22Rv1 (cell line): Measurements from ENCODE around the gene RGS9BP.
"Not testable (repeated sequence)": the region's sequence is repeated elsewhere in the genome, so short reads cannot be mapped to it uniquely, and the experiment has no call there.

Experiments used
- H3K27ac ChIP-seq: fragments of 450-650 bp; 2 replicates; pipeline ENCODE4 v1.5.1; 2017
- ZFX ChIP-seq: fragments of 450-650 bp; IDR thresholded peaks from 2 replicates; pipeline ENCODE4 v1.6.1; 2017; ENCODE audit warnings: antibody characterized with exemption, borderline replicate concordance
- TF ChIP-seq, protein P1 (sequence below): fragments of 450-650 bp; IDR thresholded peaks from 2 replicates; pipeline ENCODE4 v1.5.1; 2017; ENCODE audit warnings: mild to moderate bottlenecking

Gene RGS9BP

GRCh38 chr19:32708457-32708856 is 32.8 kb downstream of the RGS9BP start:
- no peak overlapping the region for H3K27ac ChIP-seq
- TF ChIP-seq, protein P1, sequence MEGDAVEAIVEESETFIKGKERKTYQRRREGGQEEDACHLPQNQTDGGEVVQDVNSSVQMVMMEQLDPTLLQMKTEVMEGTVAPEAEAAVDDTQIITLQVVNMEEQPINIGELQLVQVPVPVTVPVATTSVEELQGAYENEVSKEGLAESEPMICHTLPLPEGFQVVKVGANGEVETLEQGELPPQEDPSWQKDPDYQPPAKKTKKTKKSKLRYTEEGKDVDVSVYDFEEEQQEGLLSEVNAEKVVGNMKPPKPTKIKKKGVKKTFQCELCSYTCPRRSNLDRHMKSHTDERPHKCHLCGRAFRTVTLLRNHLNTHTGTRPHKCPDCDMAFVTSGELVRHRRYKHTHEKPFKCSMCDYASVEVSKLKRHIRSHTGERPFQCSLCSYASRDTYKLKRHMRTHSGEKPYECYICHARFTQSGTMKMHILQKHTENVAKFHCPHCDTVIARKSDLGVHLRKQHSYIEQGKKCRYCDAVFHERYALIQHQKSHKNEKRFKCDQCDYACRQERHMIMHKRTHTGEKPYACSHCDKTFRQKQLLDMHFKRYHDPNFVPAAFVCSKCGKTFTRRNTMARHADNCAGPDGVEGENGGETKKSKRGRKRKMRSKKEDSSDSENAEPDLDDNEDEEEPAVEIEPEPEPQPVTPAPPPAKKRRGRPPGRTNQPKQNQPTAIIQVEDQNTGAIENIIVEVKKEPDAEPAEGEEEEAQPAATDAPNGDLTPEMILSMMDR = no peak
- TF ChIP-seq ZFX = no peak

GRCh38 chr19:32709032-32709431 is 33.4 kb downstream of the RGS9BP start:
- TF ChIP-seq ZFX = no peak
- TF ChIP-seq, protein P1 = no peak
- no peak overlapping the region for H3K27ac ChIP-seq

DNA sequence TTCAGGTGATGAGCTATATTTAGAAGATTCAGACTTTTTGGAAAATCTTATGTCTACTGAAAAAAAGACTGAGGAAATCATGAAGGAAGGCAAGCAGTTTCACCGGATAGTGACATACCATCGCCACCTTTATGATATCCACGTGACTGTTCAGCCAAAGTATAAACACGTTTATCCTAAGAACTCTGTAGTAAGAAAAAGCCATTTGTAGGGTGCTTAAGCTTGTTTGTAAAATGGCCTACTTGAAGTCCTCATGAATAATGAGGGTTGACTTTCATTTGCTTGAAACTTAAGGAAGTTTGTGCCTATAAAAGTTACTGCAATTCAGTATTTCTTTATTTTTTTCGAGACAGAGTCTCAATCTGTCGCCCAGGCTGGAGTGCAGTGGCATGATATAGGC is 36.1 kb downstream of the RGS9BP start:
- TF ChIP-seq, protein P1 = no peak
- no peak for TF ChIP-seq ZFX
- no peak overlapping the region for H3K27ac ChIP-seq

GRCh38 chr19:32716203-32716602 is 40.6 kb downstream of the RGS9BP start:
- H3K27ac ChIP-seq = not testable (repeated sequence)

DNA sequence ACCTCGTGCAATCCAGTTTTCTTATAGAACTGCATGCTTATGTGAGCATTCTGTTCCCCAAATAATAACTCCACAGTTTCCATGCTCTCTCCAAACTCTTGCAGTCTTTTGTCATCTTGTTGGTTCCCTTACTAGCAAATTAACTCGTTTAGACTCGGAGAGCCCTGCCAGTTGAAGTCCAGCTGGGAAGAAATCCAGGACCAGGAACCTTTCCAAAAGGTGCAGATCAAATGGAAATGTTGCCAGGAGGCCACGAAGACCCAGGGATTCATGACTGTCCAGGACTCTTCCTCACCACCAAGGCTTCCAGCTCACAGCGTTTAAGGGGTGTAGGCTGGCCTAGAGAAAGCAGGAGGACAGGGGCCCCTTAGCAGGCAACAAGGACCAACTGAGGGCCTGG is 41.8 kb downstream of the RGS9BP start:
- peak overlapping the region; percentile 52 for H3K27ac ChIP-seq

DNA sequence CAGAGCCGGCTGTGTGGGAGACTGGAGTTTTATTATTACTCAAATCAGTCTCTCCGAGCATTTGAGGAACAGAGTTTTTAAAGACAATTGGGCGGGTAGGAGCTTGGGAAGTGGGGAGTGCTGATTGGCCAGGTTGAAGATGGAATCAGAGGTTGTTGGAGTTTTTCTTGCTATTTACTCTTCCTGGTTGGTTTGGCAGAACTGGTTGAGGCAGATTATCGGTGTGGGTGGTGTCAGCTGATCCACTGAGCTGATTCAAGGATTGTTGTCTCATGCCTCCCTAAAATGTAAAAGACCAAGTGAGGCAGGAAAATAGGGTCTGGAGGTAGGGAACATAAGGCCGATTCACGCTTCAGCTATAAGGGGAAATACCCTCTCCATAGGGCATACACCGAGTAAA is 42.6 kb downstream of the RGS9BP start:
- TF ChIP-seq, protein P1 = no peak
- TF ChIP-seq ZFX = no peak
- H3K27ac ChIP-seq = peak overlapping the region; percentile 52

More for the DNA sequence above, 41.8 kb downstream of the RGS9BP start:
- TF ChIP-seq ZFX = no peak
- TF ChIP-seq, protein P1 = no peak

DNA sequence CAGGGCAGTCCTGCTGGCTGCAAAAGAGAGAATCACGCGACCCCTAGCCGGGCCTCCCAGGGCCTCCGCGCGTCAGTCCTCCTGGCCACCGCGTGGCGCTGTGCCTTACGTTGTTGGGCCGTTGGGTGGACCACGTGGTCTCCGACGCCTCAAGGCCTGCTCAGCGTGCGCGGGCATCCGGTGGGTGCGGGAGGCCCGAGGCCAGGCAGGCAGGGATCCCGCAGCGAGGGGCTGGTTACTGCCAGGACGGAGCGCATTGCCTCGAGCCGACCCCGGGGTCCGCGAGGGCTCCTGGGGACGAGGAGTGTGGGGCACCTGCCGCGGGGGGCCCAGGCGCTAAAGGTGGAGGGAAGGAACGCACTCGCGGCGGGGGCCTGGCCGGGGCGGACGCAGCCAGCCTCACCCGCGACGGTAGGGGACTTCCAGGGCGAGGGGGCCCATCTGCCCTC is 44.0 kb downstream of the RGS9BP start, which contains the start of gene TDRD12:
TDRD12 (plus strand) TSS at position 157 of the 449 bp plus-strand sequence. CDS start 306 bp downstream, outside the sequence.
- TF ChIP-seq, protein P1 = 0 out of 2 replicates have a peak, but pooled peaks have one; percentile 20
- TF ChIP-seq ZFX = no peak
- peak within 1 kb of the TSS; percentile 52 for H3K27ac ChIP-seq
